DND-41 (cell line): ENCODE results near the gene MEGF11.

ENCODE experiments used
- ATAC-seq: fragments of 200-7000 bp; cut with Tn5 transposase; 3 replicates; pipeline ENCODE4 v1.9.1; 2021; ENCODE audit warnings: low read depth; ENCODE audit not compliant: insufficient read depth
- DNase-seq: peaks from one replicate; pipeline ENCODE4 v3.0.0-alpha.2; 2020
- H2AFZ ChIP-seq: 2 replicates; pipeline ENCODE4 v1.6.0; 2012; ENCODE audit warnings: low read depth, low read length
- H3K27ac ChIP-seq: 2 replicates; pipeline ENCODE4 v1.5.1; 2012; ENCODE audit warnings: low read length, inconsistent platforms
- H3K27me3 ChIP-seq: fragments of 200-600 bp; sonication (generic); 2 replicates; pipeline ENCODE4 v1.6.0; 2012; ENCODE audit warnings: low read length, mild to moderate bottlenecking, inconsistent platforms; ENCODE audit not compliant: insufficient read depth, poor library complexity
- H3K36me3 ChIP-seq: 2 replicates; pipeline ENCODE4 v1.5.1; 2012; ENCODE audit warnings: low read length, inconsistent platforms; ENCODE audit not compliant: insufficient read depth
- H3K4me1 ChIP-seq: 2 replicates; pipeline ENCODE4 v1.5.1; 2012; ENCODE audit warnings: mild to moderate bottlenecking, low read length; ENCODE audit not compliant: insufficient read depth
- H3K4me2 ChIP-seq: 2 replicates; pipeline ENCODE4 v1.6.0; 2012; ENCODE audit warnings: mild to moderate bottlenecking, moderate library complexity, low read length, inconsistent platforms; ENCODE audit not compliant: insufficient read depth
- H3K4me3 ChIP-seq, 2 experiments: fragments of 200-600 bp in 1 of 2; shearing (Covaris generic) in 1 of 2; 2 replicates each; pipeline ENCODE4 v1.5.1; 2012 to 2016; ENCODE audit warnings: inconsistent platforms in 2 of 2, low read length in 2 of 2, mild to moderate bottlenecking in 2 of 2, low read depth in 1 of 2, moderate library complexity in 1 of 2
- H3K79me2 ChIP-seq: 2 replicates; pipeline ENCODE4 v1.6.0; 2012; ENCODE audit warnings: low read length, inconsistent platforms; ENCODE audit not compliant: insufficient read depth
- H3K9ac ChIP-seq: 2 replicates; pipeline ENCODE4 v1.6.0; 2012; ENCODE audit warnings: low read depth, mild to moderate bottlenecking, inconsistent platforms, low read length, moderate library complexity
- H3K9me3 ChIP-seq: 2 replicates; pipeline ENCODE4 v1.5.1; 2012; ENCODE audit warnings: low read length, moderate library complexity, mild to moderate bottlenecking, inconsistent platforms; ENCODE audit not compliant: insufficient read depth, severe bottlenecking
- H4K20me1 ChIP-seq: 2 replicates; pipeline ENCODE4 v1.6.0; 2012; ENCODE audit warnings: low read length; ENCODE audit not compliant: insufficient read depth
- EZH2 ChIP-seq: IDR thresholded peaks from 3 replicates; pipeline ENCODE4 v1.6.1; 2012; ENCODE audit warnings: borderline replicate concordance, low read depth, mild to moderate bottlenecking, moderate library complexity, low read length, inconsistent platforms; ENCODE audit not compliant: severe bottlenecking
- TF ChIP-seq, protein P1 (sequence below): IDR thresholded peaks from 2 replicates; pipeline ENCODE4 v1.5.1; 2012; ENCODE audit warnings: borderline replicate concordance, low read length, moderate library complexity, mild to moderate bottlenecking; ENCODE audit not compliant: poor library complexity, severe bottlenecking; ENCODE audit errors: extremely low read depth

MEGF11 gene

DNA sequence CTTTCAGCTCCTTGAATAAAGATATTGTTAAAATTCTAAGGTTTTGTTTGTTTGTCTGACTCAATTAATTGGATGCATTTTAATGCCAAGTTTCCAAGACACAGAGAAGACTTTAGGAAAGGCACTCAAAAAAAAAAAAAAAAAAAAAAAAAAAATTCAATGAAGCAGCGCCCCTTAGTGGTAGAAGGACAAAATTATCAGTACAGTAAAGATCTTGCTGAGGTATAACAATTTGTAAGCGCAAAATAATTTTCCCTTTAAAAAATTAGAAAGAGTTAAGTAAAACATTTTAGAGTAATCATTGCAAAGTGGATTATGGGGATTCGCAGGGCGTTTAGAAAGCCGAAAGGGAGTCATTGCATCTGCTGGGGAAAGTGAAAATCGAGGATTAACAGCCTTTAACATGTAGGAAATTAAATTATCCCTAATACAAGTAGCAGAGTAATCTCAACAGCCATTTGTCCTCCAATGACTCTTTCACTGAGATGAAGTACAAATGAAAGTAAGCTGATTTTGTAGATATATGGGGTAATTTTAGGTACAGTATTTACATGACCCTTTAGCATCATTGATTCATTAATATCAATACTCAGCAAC is 34.0 kb upstream of the MEGF11 start:
- no peaks in the 10 kb centered on the region for H3K36me3 ChIP-seq
- H3K4me2 ChIP-seq: no peak overlapping the region
- no peak for DNase-seq
- no peaks in the 10 kb centered on the region for H4K20me1 ChIP-seq
- H3K9me3 ChIP-seq: no peaks in the 10 kb centered on the region
- ATAC-seq: no peak
- peaks cover 10% of the 10 kb centered on the region for H3K79me2 ChIP-seq
- TF ChIP-seq EZH2: no peak
- TF ChIP-seq, protein P1, sequence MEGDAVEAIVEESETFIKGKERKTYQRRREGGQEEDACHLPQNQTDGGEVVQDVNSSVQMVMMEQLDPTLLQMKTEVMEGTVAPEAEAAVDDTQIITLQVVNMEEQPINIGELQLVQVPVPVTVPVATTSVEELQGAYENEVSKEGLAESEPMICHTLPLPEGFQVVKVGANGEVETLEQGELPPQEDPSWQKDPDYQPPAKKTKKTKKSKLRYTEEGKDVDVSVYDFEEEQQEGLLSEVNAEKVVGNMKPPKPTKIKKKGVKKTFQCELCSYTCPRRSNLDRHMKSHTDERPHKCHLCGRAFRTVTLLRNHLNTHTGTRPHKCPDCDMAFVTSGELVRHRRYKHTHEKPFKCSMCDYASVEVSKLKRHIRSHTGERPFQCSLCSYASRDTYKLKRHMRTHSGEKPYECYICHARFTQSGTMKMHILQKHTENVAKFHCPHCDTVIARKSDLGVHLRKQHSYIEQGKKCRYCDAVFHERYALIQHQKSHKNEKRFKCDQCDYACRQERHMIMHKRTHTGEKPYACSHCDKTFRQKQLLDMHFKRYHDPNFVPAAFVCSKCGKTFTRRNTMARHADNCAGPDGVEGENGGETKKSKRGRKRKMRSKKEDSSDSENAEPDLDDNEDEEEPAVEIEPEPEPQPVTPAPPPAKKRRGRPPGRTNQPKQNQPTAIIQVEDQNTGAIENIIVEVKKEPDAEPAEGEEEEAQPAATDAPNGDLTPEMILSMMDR: peak; percentile 53
- peaks cover 11% of the 10 kb centered on the region for H3K4me1 ChIP-seq
- H2AFZ ChIP-seq: no peak overlapping the region
- no peaks in the 10 kb centered on the region for H3K27me3 ChIP-seq
- no peak overlapping the region for H3K27ac ChIP-seq
- no peak overlapping the region for H3K9ac ChIP-seq
- H3K4me3 ChIP-seq: no peak overlapping the region

- H3K4me3 ChIP-seq: no peak overlapping the region
- no peak overlapping the region for H3K27ac ChIP-seq
- H3K4me2 ChIP-seq: no peak overlapping the region
- no peaks in the 10 kb centered on the region for H4K20me1 ChIP-seq
- no peaks in the 10 kb centered on the region for H3K27me3 ChIP-seq
- no peaks in the 10 kb centered on the region for H3K79me2 ChIP-seq
- no peak overlapping the region for H3K9ac ChIP-seq
- TF ChIP-seq, protein P1: no peak
- TF ChIP-seq EZH2: no peak
- DNase-seq (peak; percentile 51), ATAC-seq (peak; percentile 77)
- H3K4me1 ChIP-seq: no peaks in the 10 kb centered on the region
- no peaks in the 10 kb centered on the region for H3K36me3 ChIP-seq
- H2AFZ ChIP-seq: no peak overlapping the region
- no peaks in the 10 kb centered on the region for H3K9me3 ChIP-seq
These were observed 32.2 kb upstream of the MEGF11 start for GRCh38 chr15:66285533-66286280.

- no peak for ATAC-seq
- Histone ChIP-seq H4K20me1 (no peaks in the 10 kb centered on the region), H3K4me1 (no peaks in the 10 kb centered on the region), H3K27ac (no peak overlapping the region), H3K4me2 (no peak overlapping the region), H3K27me3 (no peaks in the 10 kb centered on the region), H3K9me3 (no peaks in the 10 kb centered on the region), H2AFZ (no peak overlapping the region), H3K4me3 (no peak overlapping the region), H3K9ac (no peak overlapping the region), H3K79me2 (no peaks in the 10 kb centered on the region), H3K36me3 (no peaks in the 10 kb centered on the region)
- no peak for TF ChIP-seq EZH2
- TF ChIP-seq, protein P1: no peak
- DNase-seq: no peak
These were observed 30.7 kb upstream of the MEGF11 start for GRCh38 chr15:66284271-66284670.
